Activated T-cell treated with anti-CD3 and anti-CD28 coated beads, Interleukin-2, amount 50 U/mL, for 4 hours (primary cell): Measurements from ENCODE around the gene DMXL2. TPM values are rescaled to one million over a fixed set of nuclear protein-coding genes. Genes with fewer than 3 reads are reported as not detected.
"Not testable (repeated sequence)": the region's sequence is repeated elsewhere in the genome, so short reads cannot be mapped to it uniquely, and the experiment has no call there.

Experiments
- ATAC-seq, 2 donors: fragments of 200-7000 bp; cut with Tn5 transposase; one replicate each; pipeline ENCODE4 v1.10.0; 2021
- DNase-seq: peaks from one replicate; pipeline ENCODE4 v3.0.0-alpha.2; 2020
- H3K27me3 Mint-ChIP-seq: one replicate; pipeline ENCODE4 v1.8.0; 2021; ENCODE audit warnings: low read depth, mixed read lengths
- H3K36me3 Mint-ChIP-seq: one replicate; pipeline ENCODE4 v1.8.0; 2022; ENCODE audit warnings: mixed read lengths; ENCODE audit not compliant: insufficient read depth
- H3K4me1 Mint-ChIP-seq: one replicate; pipeline ENCODE4 v1.8.0; 2021; ENCODE audit warnings: low read depth, mixed read lengths
- H3K4me3 Mint-ChIP-seq: one replicate; pipeline ENCODE4 v1.8.0; 2021; ENCODE audit warnings: mild to moderate bottlenecking, moderate library complexity, mixed read lengths
- H3K9me3 Mint-ChIP-seq: one replicate; pipeline ENCODE4 v1.8.0; 2021; ENCODE audit warnings: mixed read lengths
- total RNA-seq, 3 donors: library from RNA; stranded (reverse); gene quantifications; one replicate each; pipeline ENCODE4 v1.2.1, GENCODE V29; 2021

The DMXL2 gene
- total RNA-seq, 3 donors from 2014 or later = 3.0 to 5.8 (median 4.6) TPM

GRCh38 chr15:51576286-51576850, 46.2 kb downstream of the DMXL2 start:
- no peaks in the 10 kb centered on the region for H3K27me3 Mint-ChIP-seq
- DNase-seq (no peak), ATAC-seq (no peak)
- H3K9me3 Mint-ChIP-seq = no peaks in the 10 kb centered on the region
- H3K4me3 Mint-ChIP-seq = no peak overlapping the region
- H3K4me1 Mint-ChIP-seq = no peaks in the 10 kb centered on the region
- peaks cover 5% of the 10 kb centered on the region for H3K36me3 Mint-ChIP-seq

- H3K4me3 Mint-ChIP-seq = no peak overlapping the region
- ATAC-seq = no peak
- no peaks in the 10 kb centered on the region for H3K27me3 Mint-ChIP-seq
- peaks cover 5% of the 10 kb centered on the region for H3K36me3 Mint-ChIP-seq
- no peaks in the 10 kb centered on the region for H3K4me1 Mint-ChIP-seq
- DNase-seq = no peak
- H3K9me3 Mint-ChIP-seq = no peaks in the 10 kb centered on the region
Observed at GRCh38 chr15:51575775-51576174, 46.8 kb downstream of the DMXL2 start.

GRCh38 chr15:51573352-51573751, 49.2 kb downstream of the DMXL2 start:
- not testable (repeated sequence) for H3K36me3 Mint-ChIP-seq, H3K4me3 Mint-ChIP-seq, H3K27me3 Mint-ChIP-seq, H3K9me3 Mint-ChIP-seq, H3K4me1 Mint-ChIP-seq, ATAC-seq, DNase-seq

GRCh38 chr15:51568939-51569784, 53.4 kb downstream of the DMXL2 start:
- not testable (repeated sequence) for H3K4me3 Mint-ChIP-seq

GRCh38 chr15:51561271-51561670, 61.3 kb downstream of the DMXL2 start:
- Mint-ChIP-seq H3K9me3 (no peaks in the 10 kb centered on the region), H3K36me3 (no peaks in the 10 kb centered on the region), H3K4me1 (no peaks in the 10 kb centered on the region), H3K27me3 (no peaks in the 10 kb centered on the region), H3K4me3 (no peak overlapping the region)
- ATAC-seq (no peak), DNase-seq (no peak)

More at GRCh38 chr15:51568939-51569784, 53.4 kb downstream of the DMXL2 start:
- not testable (repeated sequence) for ATAC-seq, H3K4me1 Mint-ChIP-seq, H3K27me3 Mint-ChIP-seq, H3K36me3 Mint-ChIP-seq, H3K9me3 Mint-ChIP-seq, DNase-seq

GRCh38 chr15:51558876-51559275, 63.7 kb downstream of the DMXL2 start:
- no peak for DNase-seq
- Mint-ChIP-seq H3K9me3 (no peaks in the 10 kb centered on the region), H3K36me3 (no peaks in the 10 kb centered on the region), H3K27me3 (no peaks in the 10 kb centered on the region), H3K4me3 (no peak overlapping the region), H3K4me1 (no peaks in the 10 kb centered on the region)
- ATAC-seq = no peak

- no peaks in the 10 kb centered on the region for H3K27me3 Mint-ChIP-seq
- no peaks in the 10 kb centered on the region for H3K4me1 Mint-ChIP-seq
- no peaks in the 10 kb centered on the region for H3K36me3 Mint-ChIP-seq
- H3K4me3 Mint-ChIP-seq = no peak overlapping the region
- no peaks in the 10 kb centered on the region for H3K9me3 Mint-ChIP-seq
- ATAC-seq = no peak
- DNase-seq = no peak
Observed at GRCh38 chr15:51558411-51558810, 64.2 kb downstream of the DMXL2 start.

- H3K4me3 Mint-ChIP-seq = no peak overlapping the region
- H3K4me1 Mint-ChIP-seq = no peaks in the 10 kb centered on the region
- no peaks in the 10 kb centered on the region for H3K27me3 Mint-ChIP-seq
- DNase-seq (no peak), ATAC-seq (no peak)
- H3K9me3 Mint-ChIP-seq = no peaks in the 10 kb centered on the region
- no peaks in the 10 kb centered on the region for H3K36me3 Mint-ChIP-seq
Observed at GRCh38 chr15:51550841-51551240, 71.7 kb downstream of the DMXL2 start.

- no peak for ATAC-seq
- no peak overlapping the region for H3K4me3 Mint-ChIP-seq
- H3K36me3 Mint-ChIP-seq = no peaks in the 10 kb centered on the region
- H3K4me1 Mint-ChIP-seq = no peaks in the 10 kb centered on the region
- DNase-seq = no peak
- H3K27me3 Mint-ChIP-seq = no peaks in the 10 kb centered on the region
- no peaks in the 10 kb centered on the region for H3K9me3 Mint-ChIP-seq
Observed at GRCh38 chr15:51547656-51548055, 74.9 kb downstream of the DMXL2 start.

- H3K4me3 Mint-ChIP-seq = no peak overlapping the region
- H3K4me1 Mint-ChIP-seq = no peaks in the 10 kb centered on the region
- DNase-seq (no peak), ATAC-seq (no peak)
- no peaks in the 10 kb centered on the region for H3K9me3 Mint-ChIP-seq
- no peaks in the 10 kb centered on the region for H3K36me3 Mint-ChIP-seq
- H3K27me3 Mint-ChIP-seq = no peaks in the 10 kb centered on the region
Observed at GRCh38 chr15:51536965-51537574, 85.5 kb downstream of the DMXL2 start.

GRCh38 chr15:51533672-51534398, 88.7 kb downstream of the DMXL2 start:
- H3K27me3 Mint-ChIP-seq = no peaks in the 10 kb centered on the region
- H3K4me1 Mint-ChIP-seq = no peaks in the 10 kb centered on the region
- no peak overlapping the region for H3K4me3 Mint-ChIP-seq
- ATAC-seq (no peak), DNase-seq (no peak)
- H3K9me3 Mint-ChIP-seq = no peaks in the 10 kb centered on the region
- peaks cover 2% of the 10 kb centered on the region for H3K36me3 Mint-ChIP-seq

GRCh38 chr15:51526955-51527354, 95.6 kb downstream of the DMXL2 start:
- DNase-seq (no peak), ATAC-seq (no peak)
- Mint-ChIP-seq H3K36me3 (peaks cover 23% of the 10 kb centered on the region), H3K4me1 (no peaks in the 10 kb centered on the region), H3K4me3 (no peak overlapping the region), H3K27me3 (no peaks in the 10 kb centered on the region), H3K9me3 (peaks cover 27% of the 10 kb centered on the region)

- Mint-ChIP-seq H3K36me3 (peaks cover 20% of the 10 kb centered on the region), H3K4me3 (no peak overlapping the region), H3K4me1 (no peaks in the 10 kb centered on the region), H3K27me3 (no peaks in the 10 kb centered on the region), H3K9me3 (peaks cover 27% of the 10 kb centered on the region)
- ATAC-seq (no peak), DNase-seq (no peak)
Observed at GRCh38 chr15:51524376-51524775, 98.2 kb downstream of the DMXL2 start.

GRCh38 chr15:51516291-51516690, 106.3 kb downstream of the DMXL2 start:
- no peak overlapping the region for H3K4me3 Mint-ChIP-seq
- H3K27me3 Mint-ChIP-seq = no peaks in the 10 kb centered on the region
- no peaks in the 10 kb centered on the region for H3K9me3 Mint-ChIP-seq
- ATAC-seq (no peak), DNase-seq (no peak)
- no peaks in the 10 kb centered on the region for H3K4me1 Mint-ChIP-seq
- H3K36me3 Mint-ChIP-seq = no peaks in the 10 kb centered on the region
